ENCODE results near the gene GPRC5B.

Gene GPRC5B

GRCh38 chr16:19835196-19835595 lies 49.5 kb downstream of the GPRC5B start:
- no peak overlapping the region for H3K27ac ChIP-seq (ENCODE audit: low read length)
- DNase-seq (ENCODE audit: low read depth, low spot score): no peak
- no peak overlapping the region for H3K4me3 ChIP-seq (ENCODE audit: low read length)
- no peaks in the 10 kb centered on the region for H3K4me1 ChIP-seq (ENCODE audit: control insufficient read depth, insufficient read depth, low read length)
- no CpG with 5 or more reads among the region's 3 CpGs for WGBS (ENCODE audit: insufficient coverage, insufficient read length)
- no peaks in the 10 kb centered on the region for H3K36me3 ChIP-seq (ENCODE audit: control insufficient read depth, insufficient read depth, low read length)
- H3K27me3 ChIP-seq (ENCODE audit: control insufficient read depth, insufficient read depth, low read length): no peaks in the 10 kb centered on the region
- no peaks in the 10 kb centered on the region for H3K9me3 ChIP-seq (ENCODE audit: control insufficient read depth, insufficient read depth, low read length)

GRCh38 chr16:19833581-19833980 lies 51.1 kb downstream of the GPRC5B start:
- no peak overlapping the region for H3K4me3 ChIP-seq (ENCODE audit: low read length)
- no peak for DNase-seq (ENCODE audit: low read depth, low spot score)
- H3K27me3 ChIP-seq (ENCODE audit: control insufficient read depth, insufficient read depth, low read length): no peaks in the 10 kb centered on the region
- no peaks in the 10 kb centered on the region for H3K9me3 ChIP-seq (ENCODE audit: control insufficient read depth, insufficient read depth, low read length)
- H3K27ac ChIP-seq (ENCODE audit: low read length): no peak overlapping the region
- no CpG with 5 or more reads among the region's 5 CpGs for WGBS (ENCODE audit: insufficient coverage, insufficient read length)
- no peaks in the 10 kb centered on the region for H3K4me1 ChIP-seq (ENCODE audit: control insufficient read depth, insufficient read depth, low read length)
- no peaks in the 10 kb centered on the region for H3K36me3 ChIP-seq (ENCODE audit: control insufficient read depth, insufficient read depth, low read length)

GRCh38 chr16:19833176-19833575 lies 51.5 kb downstream of the GPRC5B start:
- Histone ChIP-seq H3K27ac (ENCODE audit: low read length) (no peak overlapping the region), H3K4me3 (ENCODE audit: low read length) (no peak overlapping the region), H3K27me3 (ENCODE audit: control insufficient read depth, insufficient read depth, low read length) (no peaks in the 10 kb centered on the region), H3K36me3 (ENCODE audit: control insufficient read depth, insufficient read depth, low read length) (no peaks in the 10 kb centered on the region), H3K9me3 (ENCODE audit: control insufficient read depth, insufficient read depth, low read length) (no peaks in the 10 kb centered on the region), H3K4me1 (ENCODE audit: control insufficient read depth, insufficient read depth, low read length) (no peaks in the 10 kb centered on the region)
- no CpG with 5 or more reads among the region's 3 CpGs for WGBS (ENCODE audit: insufficient coverage, insufficient read length)
- DNase-seq (ENCODE audit: low read depth, low spot score): no peak

GRCh38 chr16:19831678-19832077 lies 53.0 kb downstream of the GPRC5B start:
- Histone ChIP-seq H3K4me1 (ENCODE audit: control insufficient read depth, insufficient read depth, low read length) (no peaks in the 10 kb centered on the region), H3K36me3 (ENCODE audit: control insufficient read depth, insufficient read depth, low read length) (no peaks in the 10 kb centered on the region), H3K27ac (ENCODE audit: low read length) (no peak overlapping the region), H3K27me3 (ENCODE audit: control insufficient read depth, insufficient read depth, low read length) (no peaks in the 10 kb centered on the region), H3K4me3 (ENCODE audit: low read length) (no peak overlapping the region), H3K9me3 (ENCODE audit: control insufficient read depth, insufficient read depth, low read length) (no peaks in the 10 kb centered on the region)
- no CpG with 5 or more reads among the region's 6 CpGs for WGBS (ENCODE audit: insufficient coverage, insufficient read length)
- no peak for DNase-seq (ENCODE audit: low read depth, low spot score)

- no peak for DNase-seq (ENCODE audit: low read depth, low spot score)
- Histone ChIP-seq H3K4me1 (ENCODE audit: control insufficient read depth, insufficient read depth, low read length) (no peaks in the 10 kb centered on the region), H3K9me3 (ENCODE audit: control insufficient read depth, insufficient read depth, low read length) (no peaks in the 10 kb centered on the region), H3K27ac (ENCODE audit: low read length) (no peak overlapping the region), H3K27me3 (ENCODE audit: control insufficient read depth, insufficient read depth, low read length) (no peaks in the 10 kb centered on the region), H3K4me3 (ENCODE audit: low read length) (no peak overlapping the region), H3K36me3 (ENCODE audit: control insufficient read depth, insufficient read depth, low read length) (no peaks in the 10 kb centered on the region)
- no CpG with 5 or more reads among the region's 5 CpGs for WGBS (ENCODE audit: insufficient coverage, insufficient read length)
Measured at GRCh38 chr16:19830902-19831560, 53.6 kb downstream of the GPRC5B start.

GRCh38 chr16:19829844-19830692 lies 54.6 kb downstream of the GPRC5B start:
- no peaks in the 10 kb centered on the region for H3K4me1 ChIP-seq (ENCODE audit: control insufficient read depth, insufficient read depth, low read length)
- no peak overlapping the region for H3K4me3 ChIP-seq (ENCODE audit: low read length)
- H3K36me3 ChIP-seq (ENCODE audit: control insufficient read depth, insufficient read depth, low read length): no peaks in the 10 kb centered on the region
- no peak overlapping the region for H3K27ac ChIP-seq (ENCODE audit: low read length)
- no peaks in the 10 kb centered on the region for H3K27me3 ChIP-seq (ENCODE audit: control insufficient read depth, insufficient read depth, low read length)
- no peak for DNase-seq (ENCODE audit: low read depth, low spot score)
- no CpG with 5 or more reads among the region's 9 CpGs for WGBS (ENCODE audit: insufficient coverage, insufficient read length)
- no peaks in the 10 kb centered on the region for H3K9me3 ChIP-seq (ENCODE audit: control insufficient read depth, insufficient read depth, low read length)

GRCh38 chr16:19824216-19824615 lies 60.4 kb downstream of the GPRC5B start:
- no CpG with 5 or more reads among the region's 5 CpGs for WGBS (ENCODE audit: insufficient coverage, insufficient read length)
- Histone ChIP-seq H3K4me1 (ENCODE audit: control insufficient read depth, insufficient read depth, low read length) (no peaks in the 10 kb centered on the region), H3K9me3 (ENCODE audit: control insufficient read depth, insufficient read depth, low read length) (no peaks in the 10 kb centered on the region), H3K27me3 (ENCODE audit: control insufficient read depth, insufficient read depth, low read length) (no peaks in the 10 kb centered on the region; the same call in 1 of the 2 replicates), H3K4me3 (ENCODE audit: low read length) (no peak overlapping the region), H3K36me3 (ENCODE audit: control insufficient read depth, insufficient read depth, low read length) (no peaks in the 10 kb centered on the region), H3K27ac (ENCODE audit: low read length) (no peak overlapping the region)
- no peak for DNase-seq (ENCODE audit: low read depth, low spot score)

GRCh38 chr16:19823322-19823721 lies 61.3 kb downstream of the GPRC5B start:
- H3K36me3 ChIP-seq (ENCODE audit: control insufficient read depth, insufficient read depth, low read length): no peaks in the 10 kb centered on the region
- DNase-seq (ENCODE audit: low read depth, low spot score): no peak
- WGBS (ENCODE audit: insufficient coverage, insufficient read length): no CpG with 5 or more reads among the region's 6 CpGs
- no peaks in the 10 kb centered on the region for H3K9me3 ChIP-seq (ENCODE audit: control insufficient read depth, insufficient read depth, low read length)
- H3K4me3 ChIP-seq (ENCODE audit: low read length): no peak overlapping the region
- H3K27ac ChIP-seq (ENCODE audit: low read length): no peak overlapping the region
- H3K27me3 ChIP-seq (ENCODE audit: control insufficient read depth, insufficient read depth, low read length): no peaks in the 10 kb centered on the region; the same call in 1 of the 2 replicates
- no peaks in the 10 kb centered on the region for H3K4me1 ChIP-seq (ENCODE audit: control insufficient read depth, insufficient read depth, low read length)

GRCh38 chr16:19822533-19822932 lies 62.1 kb downstream of the GPRC5B start:
- Histone ChIP-seq H3K27ac (ENCODE audit: low read length) (no peak overlapping the region), H3K4me1 (ENCODE audit: control insufficient read depth, insufficient read depth, low read length) (no peaks in the 10 kb centered on the region), H3K27me3 (ENCODE audit: control insufficient read depth, insufficient read depth, low read length) (no peaks in the 10 kb centered on the region; the same call in 1 of the 2 replicates), H3K36me3 (ENCODE audit: control insufficient read depth, insufficient read depth, low read length) (no peaks in the 10 kb centered on the region), H3K4me3 (ENCODE audit: low read length) (no peak overlapping the region), H3K9me3 (ENCODE audit: control insufficient read depth, insufficient read depth, low read length) (no peaks in the 10 kb centered on the region)
- no CpG with 5 or more reads among the region's 2 CpGs for WGBS (ENCODE audit: insufficient coverage, insufficient read length)
- no peak for DNase-seq (ENCODE audit: low read depth, low spot score)

- H3K4me1 ChIP-seq (ENCODE audit: control insufficient read depth, insufficient read depth, low read length): no peaks in the 10 kb centered on the region
- no peaks in the 10 kb centered on the region for H3K9me3 ChIP-seq (ENCODE audit: control insufficient read depth, insufficient read depth, low read length)
- no peaks in the 10 kb centered on the region for H3K36me3 ChIP-seq (ENCODE audit: control insufficient read depth, insufficient read depth, low read length)
- no peaks in the 10 kb centered on the region; the same call in 1 of the 2 replicates for H3K27me3 ChIP-seq (ENCODE audit: control insufficient read depth, insufficient read depth, low read length)
- no CpG with 5 or more reads among the region's 7 CpGs for whole genome bisulfite sequencing (ENCODE audit: insufficient coverage, insufficient read length)
- H3K4me3 ChIP-seq (ENCODE audit: low read length): no peak overlapping the region
- no peak for DNase-seq (ENCODE audit: low read depth, low spot score)
- H3K27ac ChIP-seq (ENCODE audit: low read length): no peak overlapping the region
Measured at GRCh38 chr16:19817875-19818274, 66.8 kb downstream of the GPRC5B start.
